HL-60/S4 (cell line): Measurements from ENCODE around the gene MYH11.

ENCODE experiments used
- in situ Hi-C: fragments of 300-500 bp; cut with MboI; formaldehyde crosslinking; loops from 2 replicates; pipeline ENCODE4 v1.14.3; 2022; ENCODE audit warnings: low sequenced_read_pairs

The MYH11 gene

DNA sequence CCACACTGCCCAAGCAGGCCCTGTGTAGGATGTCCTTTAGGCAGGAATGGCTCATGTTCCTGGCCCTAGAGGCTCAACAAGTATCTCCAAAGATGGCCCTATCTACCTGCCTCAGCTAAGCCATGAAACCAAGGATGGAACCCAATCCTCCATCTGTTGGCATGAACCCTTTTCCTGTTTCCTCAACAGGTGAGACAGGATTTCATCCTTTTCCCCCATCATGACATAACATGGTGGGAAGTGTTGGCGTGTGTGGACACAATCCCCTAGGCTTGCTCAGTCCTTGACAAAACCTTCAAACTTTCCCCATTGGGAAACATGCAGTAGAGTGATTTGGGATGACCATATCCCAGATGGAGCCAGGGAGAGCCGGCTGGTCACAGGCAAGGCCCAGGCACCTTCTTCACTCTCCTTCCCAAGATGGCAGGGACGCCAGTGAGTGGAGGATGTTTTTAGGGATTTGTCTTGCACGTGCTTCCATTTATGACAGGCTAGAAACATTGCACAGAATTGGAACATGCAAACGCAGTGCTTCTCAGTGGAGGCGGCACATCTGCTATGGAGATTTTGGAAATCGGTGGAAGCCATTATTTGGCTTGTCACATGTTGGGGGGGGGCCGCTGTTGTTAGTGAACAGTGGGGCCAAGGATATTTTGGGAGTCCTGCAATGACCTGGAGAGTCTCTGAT is 77.0 kb downstream of the MYH11 start:
- in situ Hi-C loops = no loop called here

DNA sequence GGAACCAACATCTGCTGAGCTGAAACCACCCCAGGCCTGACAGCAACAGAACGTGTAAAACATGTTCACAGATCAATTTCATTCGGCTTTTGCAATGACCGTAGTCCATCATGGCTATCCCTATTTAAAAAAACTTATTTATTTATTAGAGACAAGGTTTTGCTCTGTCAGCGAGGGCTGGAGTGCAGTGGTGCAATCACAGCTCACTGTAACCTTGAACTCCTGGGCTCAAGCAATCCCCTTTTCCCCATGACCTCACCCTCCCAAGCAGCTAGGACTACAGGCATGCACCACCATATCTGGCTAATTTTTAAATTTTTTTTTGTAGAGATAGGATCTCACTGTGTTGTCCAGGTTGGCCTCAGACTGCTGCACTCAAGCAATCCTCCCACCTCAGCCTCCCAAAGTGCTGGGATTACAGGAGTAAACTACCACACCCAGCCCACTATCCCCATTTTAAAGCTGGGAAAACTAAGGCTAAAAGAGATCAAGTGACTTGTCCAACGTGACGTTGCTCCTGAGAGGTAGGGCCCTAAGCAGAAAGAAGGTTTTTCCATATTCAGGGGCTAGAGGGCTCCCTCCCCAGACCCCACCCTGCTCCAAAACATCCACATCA is 77.7 kb downstream of the MYH11 start:
- in situ Hi-C loops = no loop called here

GRCh38 chr16:15778204-15778743 is 78.6 kb downstream of the MYH11 start:
- in situ Hi-C loops = no loop called here

GRCh38 chr16:15777533-15778203 is 79.2 kb downstream of the MYH11 start:
- in situ Hi-C loops = no loop called here

GRCh38 chr16:15776572-15776971 is 80.3 kb downstream of the MYH11 start:
- in situ Hi-C loops = no loop called here

DNA sequence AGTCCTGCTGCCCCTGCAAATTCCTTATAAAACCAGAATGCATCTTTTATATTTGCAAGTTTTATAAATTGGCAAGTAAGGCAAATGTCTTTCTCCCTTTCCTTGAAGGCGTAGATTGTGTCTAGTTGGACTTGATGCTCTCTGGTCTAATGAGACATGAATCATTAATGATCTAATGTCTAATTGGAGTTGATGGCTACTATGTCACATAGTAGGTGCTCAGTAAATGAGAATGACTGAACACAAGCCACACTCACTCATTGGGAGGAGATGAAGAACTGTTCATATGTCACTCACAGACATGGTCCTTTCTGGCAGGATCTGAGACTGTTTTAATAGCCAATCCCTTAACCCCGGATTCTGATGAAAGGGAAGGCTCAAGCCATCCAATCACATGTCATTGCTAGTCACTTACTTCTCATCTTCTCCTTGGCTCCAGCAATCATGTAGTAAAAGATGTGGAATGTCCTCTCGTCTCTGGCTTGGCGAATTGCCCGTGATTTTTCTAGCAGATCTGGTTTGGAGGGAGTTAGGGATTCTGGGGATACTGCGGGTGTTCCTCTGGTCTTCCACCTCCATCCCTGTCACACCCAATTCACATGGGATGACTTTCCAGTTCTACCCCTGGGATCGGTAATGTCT is 81.0 kb downstream of the MYH11 start:
- in situ Hi-C loops = no loop called here

DNA sequence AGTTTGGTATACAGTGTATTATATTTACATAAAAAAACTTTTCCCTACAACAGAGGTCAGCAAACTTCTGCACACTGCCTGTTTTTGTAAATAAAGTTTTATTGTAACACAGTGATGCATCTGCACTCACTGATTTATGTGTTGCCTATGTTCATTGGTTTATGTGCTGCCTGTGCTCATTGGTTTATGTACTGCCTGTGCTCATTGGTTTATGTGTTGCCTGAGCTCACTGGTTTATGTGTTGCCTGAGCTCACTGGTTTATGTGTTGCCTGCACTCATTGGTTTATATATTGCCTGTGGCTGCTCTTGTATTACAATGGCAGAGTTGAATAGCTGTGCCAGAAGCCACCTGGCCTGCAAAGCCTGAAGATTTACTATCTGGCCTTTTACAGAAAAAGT is 81.6 kb downstream of the MYH11 start:
- in situ Hi-C loops = no loop called here

DNA sequence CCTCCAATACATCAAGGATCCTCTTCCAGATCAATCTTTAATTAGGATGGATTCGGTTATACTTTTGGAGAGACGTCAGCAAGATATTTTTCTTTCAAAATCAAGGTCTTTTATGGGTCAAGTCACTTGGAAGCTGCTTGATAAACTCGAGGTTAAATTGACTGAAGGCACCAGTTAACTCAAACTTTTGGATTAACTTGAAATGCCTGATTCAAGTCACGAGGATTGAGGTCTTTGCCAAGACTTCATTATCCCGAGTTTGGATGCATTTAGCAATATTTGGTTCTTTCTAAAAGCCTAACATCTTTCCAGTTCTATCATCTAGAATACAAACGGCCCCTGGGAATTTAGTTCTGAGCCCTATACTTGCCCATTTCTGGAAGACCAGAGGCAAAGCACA is 82.9 kb downstream of the MYH11 start:
- in situ Hi-C loops = loop anchor here (25.0 kb wide), 1 partner anchor 363 kb away; no protein-coding TSS in a partner anchor

DNA sequence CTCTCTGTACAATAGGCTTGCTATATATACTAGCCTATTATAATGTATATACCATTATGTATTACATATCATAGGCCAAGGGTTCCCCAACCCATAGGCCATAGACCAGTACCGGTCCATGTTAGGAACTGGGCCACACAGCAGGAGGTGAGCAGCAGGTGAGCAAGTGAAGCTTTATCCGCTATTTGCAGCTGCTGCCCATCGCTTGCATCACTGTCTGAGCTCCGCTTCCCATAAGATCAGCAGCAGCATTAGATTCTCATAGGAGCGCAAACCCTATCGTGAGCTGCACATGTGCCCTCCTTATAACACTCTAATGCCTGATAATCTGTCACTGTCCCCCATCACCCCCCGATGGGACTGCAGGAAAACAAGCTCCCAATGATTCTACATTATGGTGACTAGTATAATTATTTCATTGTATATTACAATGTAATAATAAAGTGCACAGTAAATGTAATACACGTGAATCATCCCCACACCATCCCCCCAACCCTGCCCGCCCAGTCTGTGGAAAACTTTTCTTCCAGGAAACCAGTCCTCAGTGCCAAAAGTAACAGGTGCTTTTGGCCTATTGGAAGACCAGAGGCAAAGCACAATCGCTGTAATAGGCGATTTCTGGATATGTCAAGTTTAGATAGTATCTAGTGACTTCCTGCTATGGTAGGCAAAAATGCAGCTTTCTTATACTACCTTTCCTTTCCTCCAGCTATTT is 84.1 kb downstream of the MYH11 start:
- in situ Hi-C loops = loop anchor here (25.0 kb wide), 1 partner anchor 365 kb away; no protein-coding TSS in a partner anchor

GRCh38 chr16:15771694-15772093 is 85.1 kb downstream of the MYH11 start:
- in situ Hi-C loops = loop anchor here (25.0 kb wide), 1 partner anchor 366 kb away; no protein-coding TSS in a partner anchor

DNA sequence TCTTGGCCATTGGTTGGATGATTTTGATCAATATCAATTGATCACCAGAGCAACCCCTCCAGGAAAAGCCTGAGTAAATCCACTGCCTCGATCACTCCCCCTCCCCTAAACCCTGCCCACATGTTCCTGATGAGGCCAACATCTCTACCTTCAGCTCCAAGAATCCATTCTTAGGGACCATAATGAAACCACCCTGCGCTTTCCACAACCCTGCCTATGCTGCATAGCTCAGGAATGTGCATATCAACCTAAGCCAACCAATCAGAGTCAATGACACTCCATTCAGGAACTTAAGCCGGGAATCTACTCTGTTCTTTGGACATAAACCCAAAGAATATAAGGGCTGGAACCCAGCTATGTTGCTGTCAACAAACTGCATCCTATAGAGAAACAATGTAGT is 86.3 kb downstream of the MYH11 start:
- in situ Hi-C loops = loop anchor here (25.0 kb wide), 1 partner anchor 367 kb away; no protein-coding TSS in a partner anchor

DNA sequence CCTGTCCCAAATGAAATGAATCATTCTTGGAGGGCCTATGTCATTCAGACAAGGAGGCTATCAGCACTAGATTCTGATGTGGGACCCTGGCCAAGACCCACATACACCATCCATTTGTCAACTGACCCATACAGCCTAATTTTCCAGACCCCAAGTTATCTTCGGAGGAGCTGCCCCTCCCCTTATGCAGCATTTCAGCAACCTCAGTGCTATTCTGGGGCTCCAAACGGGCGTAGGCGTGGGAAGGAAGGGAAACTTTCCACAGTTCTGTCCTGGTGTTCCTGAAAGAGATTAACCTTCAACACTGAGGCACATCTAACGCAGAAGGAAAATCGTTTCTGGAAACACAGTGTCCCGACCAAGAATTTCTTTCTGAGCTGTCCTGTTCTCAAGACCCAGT is 86.7 kb downstream of the MYH11 start:
- in situ Hi-C loops = loop anchor here (25.0 kb wide), 1 partner anchor 367 kb away; no protein-coding TSS in a partner anchor

DNA sequence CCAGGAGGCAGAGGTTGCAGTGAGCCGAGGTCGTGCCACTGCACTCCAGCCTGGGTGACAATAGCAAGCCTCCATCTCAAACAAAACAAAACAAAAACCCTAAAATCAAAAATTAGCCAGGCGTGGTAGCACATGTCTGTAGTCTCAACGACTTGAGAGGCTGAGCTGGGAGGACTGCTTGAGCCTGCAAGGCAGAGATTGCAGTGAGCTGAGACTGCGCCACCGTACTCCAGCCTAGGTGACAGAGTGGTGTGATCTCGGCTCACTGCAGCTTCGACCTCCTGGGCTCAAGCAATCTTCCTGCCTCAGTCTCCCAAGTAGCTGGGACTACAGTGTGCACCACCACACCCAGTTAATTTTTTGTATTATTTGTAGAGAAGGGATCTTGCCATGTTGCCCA is 87.6 kb downstream of the MYH11 start:
- in situ Hi-C loops = loop anchor here (25.0 kb wide), 1 partner anchor 368 kb away; no protein-coding TSS in a partner anchor

GRCh38 chr16:15768201-15768600 is 88.6 kb downstream of the MYH11 start:
- in situ Hi-C loops = loop anchor here (25.0 kb wide), 1 partner anchor 369 kb away; no protein-coding TSS in a partner anchor

- in situ Hi-C loops = loop anchor here (25.0 kb wide), 1 partner anchor 370 kb away; no protein-coding TSS in a partner anchor
Measured at GRCh38 chr16:15766918-15767317, 89.9 kb downstream of the MYH11 start.

- in situ Hi-C loops = loop anchor here (25.0 kb wide), 1 partner anchor 371 kb away; no protein-coding TSS in a partner anchor
Measured at GRCh38 chr16:15765880-15766279, 90.9 kb downstream of the MYH11 start.

- in situ Hi-C loops = loop anchor here (25.0 kb wide), 1 partner anchor 372 kb away; no protein-coding TSS in a partner anchor
Measured at GRCh38 chr16:15765116-15765515, 91.7 kb downstream of the MYH11 start.

- in situ Hi-C loops = loop anchor here (25.0 kb wide), 1 partner anchor 373 kb away; no protein-coding TSS in a partner anchor
Measured at GRCh38 chr16:15764112-15764511, 92.7 kb downstream of the MYH11 start.

- in situ Hi-C loops = loop anchor here (25.0 kb wide), 1 partner anchor 377 kb away; no protein-coding TSS in a partner anchor
Measured at GRCh38 chr16:15760129-15760528, 96.7 kb downstream of the MYH11 start.

DNA sequence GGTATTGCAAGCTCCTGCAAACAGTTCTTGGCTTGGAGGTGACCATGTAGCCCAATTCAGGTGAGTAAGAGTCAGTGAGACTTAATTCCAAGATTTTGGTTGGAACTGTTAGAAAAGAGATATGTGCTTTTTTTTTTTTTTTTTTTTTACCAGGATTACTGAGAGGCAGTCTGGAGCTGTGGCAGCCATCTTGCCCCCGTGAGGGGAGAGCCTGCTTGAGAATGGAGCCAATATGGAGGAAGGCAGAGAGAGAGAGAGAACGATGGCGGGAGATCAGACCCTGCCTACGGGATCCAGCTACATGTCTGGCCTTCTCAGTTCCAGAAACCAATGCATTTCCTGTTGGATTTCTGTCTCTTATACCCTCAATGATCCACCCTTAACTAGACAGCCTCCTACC is 97.8 kb downstream of the MYH11 start:
- in situ Hi-C loops = loop anchor here (25.0 kb wide), 1 partner anchor 378 kb away; no protein-coding TSS in a partner anchor
